Cardiac fibroblast (primary cell): ENCODE measurements around the gene RTN4R.

Source experiments
- DNase-seq, 2 donors: peaks; one replicate each; pipeline versions ENCODE4 v3.0.0 to v3.0.0-alpha.2; 2010; ENCODE audit warnings: low read depth in 2 of 2
- H3K4me3 ChIP-seq, 2 donors: replicated peaks in 1 of 2; 1 replicate in 1 of 2; 2 replicates in 1 of 2; pipeline ENCODE4 v1.5.1; 2011; ENCODE audit warnings: low read depth in 2 of 2, low read length in 2 of 2, mild to moderate bottlenecking in 2 of 2, moderate library complexity in 1 of 2
- TF ChIP-seq, protein P1 (sequence below): IDR thresholded peaks from one replicate; pipeline ENCODE4 v1.5.1; 2011; ENCODE audit warnings: low read depth, mild to moderate bottlenecking, low read length, inconsistent platforms

The RTN4R gene

DNA sequence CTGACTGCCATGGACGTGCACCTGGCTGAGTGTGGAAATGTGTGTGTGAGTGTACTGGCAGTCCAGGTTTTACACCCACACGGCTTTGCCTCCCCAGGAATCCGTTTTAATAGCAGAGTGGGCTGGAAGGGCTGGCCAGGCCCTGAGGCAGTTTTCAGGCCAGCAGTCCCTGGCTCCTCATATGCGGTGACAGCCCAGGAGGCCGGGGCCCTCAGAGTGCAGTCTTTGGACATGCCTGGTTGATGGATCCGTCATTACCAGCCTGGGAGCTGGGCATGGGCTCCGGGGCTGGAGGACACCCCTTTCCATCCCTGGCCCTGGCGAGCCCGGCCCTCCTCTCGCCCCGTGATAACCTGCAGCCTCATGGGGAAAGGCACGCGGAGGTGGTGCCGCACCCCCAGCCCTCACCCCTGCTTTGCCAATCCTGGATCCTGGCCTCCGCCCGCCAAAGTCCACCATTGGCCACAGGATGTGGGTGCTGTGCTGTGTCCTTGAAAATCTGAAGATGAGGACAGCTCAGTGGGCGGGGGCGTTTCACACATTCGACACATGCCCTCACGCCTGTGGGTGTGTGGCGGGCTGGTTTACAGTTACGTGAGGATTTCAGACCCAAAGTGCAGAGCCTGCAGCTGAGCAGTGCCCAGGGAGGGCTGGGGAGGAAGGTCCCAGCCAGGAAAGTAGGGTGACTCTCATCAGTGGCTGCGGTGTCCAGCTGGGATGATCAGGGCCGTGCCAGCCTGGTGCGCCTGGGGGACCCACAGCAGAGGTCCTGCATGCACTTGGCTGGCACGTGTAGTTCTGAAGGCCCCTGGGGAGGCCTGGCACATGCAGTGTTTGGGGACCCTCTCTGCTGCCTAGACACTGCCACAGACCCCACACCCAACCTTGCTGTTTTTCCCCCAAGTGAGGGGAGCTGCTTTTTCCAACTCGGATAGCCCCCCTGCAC, 55.1 kb downstream of the RTN4R start:
- TF ChIP-seq, protein P1, sequence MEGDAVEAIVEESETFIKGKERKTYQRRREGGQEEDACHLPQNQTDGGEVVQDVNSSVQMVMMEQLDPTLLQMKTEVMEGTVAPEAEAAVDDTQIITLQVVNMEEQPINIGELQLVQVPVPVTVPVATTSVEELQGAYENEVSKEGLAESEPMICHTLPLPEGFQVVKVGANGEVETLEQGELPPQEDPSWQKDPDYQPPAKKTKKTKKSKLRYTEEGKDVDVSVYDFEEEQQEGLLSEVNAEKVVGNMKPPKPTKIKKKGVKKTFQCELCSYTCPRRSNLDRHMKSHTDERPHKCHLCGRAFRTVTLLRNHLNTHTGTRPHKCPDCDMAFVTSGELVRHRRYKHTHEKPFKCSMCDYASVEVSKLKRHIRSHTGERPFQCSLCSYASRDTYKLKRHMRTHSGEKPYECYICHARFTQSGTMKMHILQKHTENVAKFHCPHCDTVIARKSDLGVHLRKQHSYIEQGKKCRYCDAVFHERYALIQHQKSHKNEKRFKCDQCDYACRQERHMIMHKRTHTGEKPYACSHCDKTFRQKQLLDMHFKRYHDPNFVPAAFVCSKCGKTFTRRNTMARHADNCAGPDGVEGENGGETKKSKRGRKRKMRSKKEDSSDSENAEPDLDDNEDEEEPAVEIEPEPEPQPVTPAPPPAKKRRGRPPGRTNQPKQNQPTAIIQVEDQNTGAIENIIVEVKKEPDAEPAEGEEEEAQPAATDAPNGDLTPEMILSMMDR = no peak
- DNase-seq = no peak
- H3K4me3 ChIP-seq = no peak overlapping the region

DNA sequence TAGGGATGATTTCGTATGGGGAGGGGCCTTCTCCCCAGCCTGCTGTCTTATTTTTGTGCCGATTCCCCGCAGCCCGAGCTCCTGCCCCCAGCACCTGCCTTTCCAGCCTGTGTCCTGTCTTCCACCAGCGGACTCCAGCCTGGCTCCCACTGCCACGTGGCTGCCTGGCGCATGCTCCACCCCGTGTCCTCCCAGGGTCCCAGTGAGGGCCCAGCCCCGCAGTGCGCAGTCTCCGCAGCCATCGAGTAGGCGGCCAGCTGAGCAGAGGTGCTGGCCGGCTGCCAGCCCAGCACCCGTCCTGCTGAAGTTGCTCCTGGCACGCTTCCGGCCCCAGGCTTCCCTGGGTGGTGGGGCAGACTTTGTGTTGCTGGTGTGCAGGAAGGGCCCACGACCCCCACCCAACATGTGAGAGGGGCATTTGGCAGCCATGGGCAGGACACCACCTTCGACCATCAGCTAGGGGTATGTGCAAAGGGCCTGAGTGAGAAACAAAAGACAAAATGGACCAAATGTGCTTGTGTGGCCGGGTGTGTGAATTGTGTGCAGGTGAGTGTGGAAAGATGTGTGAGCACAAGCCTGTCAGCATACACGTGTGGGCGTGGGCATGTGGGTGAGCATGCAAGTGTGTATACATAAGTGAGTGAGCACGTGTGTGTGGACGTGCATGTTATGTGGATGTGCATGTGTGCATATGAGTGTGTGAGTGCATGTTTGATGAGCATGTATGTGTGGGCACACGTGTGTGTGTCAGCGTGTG, 55.9 kb downstream of the RTN4R start:
- TF ChIP-seq, protein P1 = no peak
- DNase-seq = peak; percentile 44 to 58
- H3K4me3 ChIP-seq = peak overlapping the region in 1 of 2 donors; percentile 21

- H3K4me3 ChIP-seq = peak overlapping the region in 1 of 2 donors; percentile 21
- TF ChIP-seq, protein P1 = no peak
- DNase-seq = no peak
These were observed 56.6 kb downstream of the RTN4R start for GRCh38 chr22:20211409-20211996.

DNA sequence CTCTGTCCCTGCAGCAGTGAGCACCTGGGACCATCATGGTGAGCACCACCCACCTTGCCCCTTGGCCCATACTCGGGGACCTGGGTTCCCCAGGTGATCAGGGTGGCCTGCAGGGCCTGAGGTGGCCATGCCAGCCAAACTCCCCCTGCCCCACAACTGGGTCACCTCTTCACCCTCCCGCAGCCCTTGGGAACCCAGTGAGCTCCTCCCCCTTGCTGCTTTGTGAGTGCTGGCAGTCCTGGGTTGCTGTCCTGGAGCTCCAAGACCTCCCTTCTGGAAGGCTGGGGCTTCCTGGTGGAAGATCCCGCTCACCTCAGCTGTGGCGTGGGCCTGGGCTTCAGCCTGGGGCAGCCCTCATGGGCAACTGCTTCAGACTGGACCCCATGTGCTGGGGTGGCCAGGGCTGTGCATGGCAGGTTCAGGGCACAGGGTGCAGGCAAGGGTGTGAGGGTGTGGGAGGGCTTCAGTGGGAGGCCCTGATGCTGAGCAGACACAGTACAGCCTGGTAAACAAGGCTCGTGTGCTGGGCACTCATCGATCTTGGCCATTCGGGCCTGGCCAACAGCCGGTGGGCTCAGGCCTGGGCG, 57.6 kb downstream of the RTN4R start:
- TF ChIP-seq, protein P1 = no peak
- no peak for DNase-seq
- H3K4me3 ChIP-seq = no peak overlapping the region

DNA sequence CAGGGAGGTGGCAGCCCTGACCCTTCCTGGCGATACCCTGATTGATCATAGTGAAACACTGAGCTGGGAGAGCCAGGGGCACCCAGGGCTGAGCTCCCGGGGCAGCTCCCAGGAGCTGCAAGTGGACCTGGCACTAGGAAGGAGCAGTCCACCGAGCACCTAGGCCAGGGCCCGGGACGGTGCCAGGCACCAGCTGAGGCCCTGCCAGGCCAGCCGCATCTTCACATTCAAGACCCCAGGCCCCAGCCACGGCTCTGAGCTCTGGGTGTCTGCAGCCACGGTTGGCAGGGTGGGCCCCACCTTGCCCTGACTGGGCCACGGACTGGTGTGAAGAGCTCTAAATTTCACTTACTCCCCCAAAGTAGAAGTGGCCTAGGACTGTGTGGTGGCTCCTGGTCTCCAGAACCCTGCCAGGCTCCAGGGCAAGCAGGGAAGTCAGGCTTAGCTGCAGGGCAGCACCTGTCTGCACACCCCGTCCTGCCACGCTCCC, 58.3 kb downstream of the RTN4R start:
- DNase-seq = no peak
- TF ChIP-seq, protein P1 = no peak
- no peak overlapping the region for H3K4me3 ChIP-seq

- TF ChIP-seq, protein P1 = no peak
- no peak overlapping the region for H3K4me3 ChIP-seq
- no peak for DNase-seq
These were observed 59.3 kb downstream of the RTN4R start for GRCh38 chr22:20208713-20209310.
